Left forelimb (tissue), 1 donor: Measurements from ENCODE around the gene PDCD7.
"Not testable (repeated sequence)": the region's sequence is repeated elsewhere in the genome, so short reads cannot be mapped to it uniquely, and the experiment has no call there.

Source experiments
- DNase-seq: peaks from one replicate; pipeline ENCODE4 v3.0.0-alpha.2; 2018; ENCODE audit warnings: low spot score

Gene PDCD7, protein sequence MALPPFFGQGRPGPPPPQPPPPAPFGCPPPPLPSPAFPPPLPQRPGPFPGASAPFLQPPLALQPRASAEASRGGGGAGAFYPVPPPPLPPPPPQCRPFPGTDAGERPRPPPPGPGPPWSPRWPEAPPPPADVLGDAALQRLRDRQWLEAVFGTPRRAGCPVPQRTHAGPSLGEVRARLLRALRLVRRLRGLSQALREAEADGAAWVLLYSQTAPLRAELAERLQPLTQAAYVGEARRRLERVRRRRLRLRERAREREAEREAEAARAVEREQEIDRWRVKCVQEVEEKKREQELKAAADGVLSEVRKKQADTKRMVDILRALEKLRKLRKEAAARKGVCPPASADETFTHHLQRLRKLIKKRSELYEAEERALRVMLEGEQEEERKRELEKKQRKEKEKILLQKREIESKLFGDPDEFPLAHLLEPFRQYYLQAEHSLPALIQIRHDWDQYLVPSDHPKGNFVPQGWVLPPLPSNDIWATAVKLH

DNA sequence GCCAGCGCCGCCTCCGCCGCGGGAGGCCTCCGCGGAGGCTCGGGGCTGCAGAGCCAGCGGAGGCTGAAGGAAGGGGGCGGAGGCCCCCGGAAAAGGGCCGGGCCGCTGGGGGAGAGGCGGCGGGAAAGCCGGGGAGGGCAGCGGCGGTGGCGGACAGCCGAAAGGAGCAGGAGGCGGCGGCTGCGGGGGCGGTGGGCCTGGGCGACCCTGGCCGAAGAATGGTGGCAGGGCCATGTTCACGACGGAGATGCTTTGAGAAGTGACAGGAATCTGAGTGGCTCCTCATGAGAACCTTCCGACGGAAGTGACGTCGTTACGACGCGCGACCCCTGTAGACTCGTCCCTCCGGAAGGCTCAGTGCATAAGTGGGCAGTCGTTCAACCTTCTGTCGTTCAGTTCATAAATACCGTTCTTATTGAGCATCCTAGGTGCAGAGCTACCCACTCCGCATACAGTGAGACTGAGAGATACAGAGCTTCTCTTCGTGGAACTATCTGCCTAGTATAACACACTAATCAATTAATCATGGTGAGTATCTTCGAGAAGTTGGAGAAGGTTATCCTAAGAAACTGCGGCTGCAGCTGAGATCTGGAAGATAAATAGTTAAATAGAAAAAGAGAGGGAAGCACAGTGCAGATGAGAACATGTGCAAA, at the start of gene PDCD7:
Gene PDCD7, minus strand, starts transcription at position 261 of the 653 bp plus-strand sequence. Its CDS starts 27 bp downstream, at position 234.
- DNase-seq: peak; percentile 93

DNA sequence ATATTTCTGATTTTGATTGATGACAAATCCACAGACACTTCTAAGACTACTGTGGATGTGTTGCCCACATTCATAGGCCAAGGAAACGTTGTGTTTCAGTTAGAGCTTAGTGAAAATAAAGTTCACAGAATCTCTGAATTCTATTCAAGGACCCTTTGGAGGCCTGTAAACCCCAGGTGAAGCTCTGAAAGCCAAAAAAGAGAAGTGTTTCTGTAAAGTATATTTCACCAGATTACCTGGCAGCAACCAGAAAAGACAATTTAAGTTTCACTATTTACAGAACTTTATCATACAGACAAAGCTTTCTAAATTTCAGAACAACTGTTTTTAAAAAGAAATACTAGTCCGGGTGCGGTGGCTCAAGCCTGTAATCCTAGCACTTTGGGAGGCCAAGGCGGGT, 48.9 kb upstream of the PDCD7 start:
- no peak for DNase-seq

DNA sequence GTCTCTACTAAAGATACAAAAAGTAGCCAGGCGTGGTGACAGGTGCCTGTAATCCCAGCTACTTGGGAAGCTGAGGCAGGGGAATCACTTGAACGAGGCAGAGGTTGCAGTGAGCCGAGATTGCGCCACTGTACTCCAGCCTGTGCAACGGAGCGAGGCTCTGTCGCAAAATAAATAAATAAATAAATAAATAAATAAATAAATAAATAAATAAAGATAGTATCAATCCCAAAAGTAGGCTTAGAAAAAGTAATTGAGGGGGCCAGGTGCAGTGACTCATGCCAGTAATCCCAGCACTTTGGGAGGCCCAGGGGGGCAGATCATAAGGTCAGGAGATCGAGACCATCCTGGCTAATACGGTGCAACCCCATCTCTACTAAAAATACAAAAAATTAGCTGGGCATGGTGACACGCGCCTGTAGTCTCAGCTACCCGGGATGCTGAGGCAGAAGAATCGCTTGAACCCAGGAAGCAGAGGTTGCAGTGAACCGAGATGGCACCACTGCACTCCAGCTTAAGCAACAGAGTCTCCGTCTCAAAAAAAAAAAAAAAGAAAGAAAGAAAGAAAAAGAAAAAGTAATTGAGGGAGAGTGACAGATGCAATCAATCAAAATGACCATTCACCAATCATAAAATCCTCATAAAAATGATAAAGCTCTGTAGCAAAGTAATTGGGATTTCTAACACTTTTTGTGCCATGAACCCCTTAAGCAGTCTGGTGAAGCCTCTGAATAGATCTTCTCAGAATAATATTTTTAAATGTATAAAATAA, 48.2 kb upstream of the PDCD7 start:
- DNase-seq: not testable (repeated sequence)

DNA sequence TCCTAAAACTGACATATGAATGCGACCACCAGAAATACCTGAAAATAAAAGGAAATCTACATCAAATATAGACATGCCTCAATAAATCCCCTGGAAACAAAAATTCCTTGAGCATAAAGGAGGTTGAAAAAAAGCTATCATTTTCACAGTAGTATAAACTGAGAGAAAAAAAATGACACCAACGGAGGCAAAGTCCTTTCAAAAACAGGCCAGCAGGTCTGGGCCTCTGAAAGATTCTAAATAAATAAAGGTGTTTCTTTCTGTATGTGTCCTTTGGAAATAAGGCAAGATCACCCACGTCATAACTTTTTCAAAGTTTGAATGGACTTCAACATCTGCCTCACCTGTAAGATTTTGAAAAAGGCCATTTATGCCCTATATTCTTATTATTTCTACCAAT, 46.6 kb upstream of the PDCD7 start:
- DNase-seq: no peak

DNA sequence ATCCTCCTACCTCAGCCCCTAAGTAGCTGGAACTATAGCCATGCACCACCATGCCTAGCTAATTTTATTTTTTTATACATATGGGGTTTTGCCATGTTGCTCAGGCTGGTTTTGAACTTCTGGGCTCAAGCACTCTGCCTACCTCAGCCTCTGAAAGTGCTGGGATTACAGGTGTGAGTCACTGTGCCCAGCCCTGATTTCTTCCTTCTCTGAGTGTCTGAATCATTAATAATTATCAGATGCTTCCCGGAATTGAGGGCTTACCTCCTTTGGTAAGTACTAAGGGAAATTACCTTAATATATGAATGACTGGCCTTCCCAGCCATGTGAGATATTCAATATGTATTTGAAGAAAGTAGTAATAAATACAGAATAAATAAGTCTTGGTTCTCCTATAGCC, 44.3 kb upstream of the PDCD7 start:
- no peak for DNase-seq

DNA sequence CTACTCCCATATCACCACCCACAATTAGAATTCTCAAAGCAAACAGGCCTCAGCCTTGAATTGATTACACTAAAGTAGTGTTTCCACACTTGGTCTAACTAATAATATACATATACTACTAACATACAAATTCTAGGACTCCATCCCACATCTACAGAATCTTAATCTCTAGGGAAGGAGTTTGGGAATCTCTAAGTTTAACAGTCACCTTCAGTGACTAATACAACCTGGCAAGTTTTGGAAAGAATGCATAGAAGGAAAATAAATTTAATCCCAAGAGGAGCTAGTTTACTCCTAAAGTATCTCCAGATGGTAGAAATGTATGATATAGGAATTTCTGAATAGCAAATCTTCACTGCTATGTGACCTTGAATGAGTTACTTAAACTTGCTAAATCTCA, 42.4 kb upstream of the PDCD7 start:
- DNase-seq: no peak

DNA sequence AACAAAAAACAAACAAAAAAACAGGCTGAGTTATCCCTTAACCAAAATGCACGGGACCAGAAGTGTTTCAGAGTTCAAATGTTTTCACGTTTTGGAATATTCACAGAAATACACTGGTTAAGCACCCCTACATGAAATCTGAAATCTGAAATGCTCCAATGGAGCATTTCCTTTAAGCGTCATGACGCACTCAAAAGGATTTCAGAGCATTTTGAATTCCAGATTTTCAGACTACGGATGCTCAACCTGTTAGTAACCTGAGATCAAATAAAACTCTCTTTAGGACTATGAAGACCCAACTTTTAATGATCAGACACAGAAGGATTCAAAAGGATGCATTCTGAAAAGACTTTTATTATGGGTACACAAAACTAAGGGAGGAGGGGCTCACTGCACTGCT, 41.9 kb upstream of the PDCD7 start:
- no peak for DNase-seq

DNA sequence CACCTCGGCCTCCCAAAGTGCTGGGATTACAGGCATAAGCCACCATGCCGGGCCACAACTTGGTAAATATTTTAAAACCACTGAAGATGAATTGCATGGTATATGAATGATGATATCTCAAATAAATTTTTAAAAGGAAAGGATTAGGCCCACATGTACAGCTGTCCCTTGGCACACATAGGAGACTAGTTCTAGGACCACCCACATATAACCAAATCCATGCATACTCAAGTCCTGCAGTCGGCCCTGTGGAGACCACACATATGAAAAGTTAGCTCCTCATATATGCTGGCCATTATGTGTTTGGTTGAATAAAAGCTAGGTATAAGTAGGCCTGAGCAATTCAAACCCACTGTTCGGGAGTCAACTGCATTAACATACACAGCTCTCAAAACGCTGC, 40.9 kb upstream of the PDCD7 start:
- DNase-seq: no peak

DNA sequence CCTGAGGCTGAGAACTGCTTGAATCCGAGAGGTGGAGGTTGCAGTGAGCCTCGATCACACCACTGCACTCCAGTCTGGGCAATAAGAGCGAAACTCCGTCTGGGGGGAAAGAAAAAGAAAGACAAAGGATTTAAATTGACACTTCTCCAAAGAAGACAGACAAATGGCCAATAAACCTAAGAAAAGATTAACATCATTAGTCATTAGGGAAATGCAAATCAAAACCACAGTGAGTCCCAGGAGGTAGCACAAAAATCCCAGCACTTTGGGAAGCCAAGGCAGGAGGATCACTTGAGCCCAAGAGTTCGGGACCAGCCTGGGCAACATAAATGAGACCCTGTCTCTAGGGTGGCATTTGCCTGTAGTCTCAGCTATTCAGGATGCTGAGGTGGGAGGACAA, 38.9 kb upstream of the PDCD7 start:
- DNase-seq: no peak

DNA sequence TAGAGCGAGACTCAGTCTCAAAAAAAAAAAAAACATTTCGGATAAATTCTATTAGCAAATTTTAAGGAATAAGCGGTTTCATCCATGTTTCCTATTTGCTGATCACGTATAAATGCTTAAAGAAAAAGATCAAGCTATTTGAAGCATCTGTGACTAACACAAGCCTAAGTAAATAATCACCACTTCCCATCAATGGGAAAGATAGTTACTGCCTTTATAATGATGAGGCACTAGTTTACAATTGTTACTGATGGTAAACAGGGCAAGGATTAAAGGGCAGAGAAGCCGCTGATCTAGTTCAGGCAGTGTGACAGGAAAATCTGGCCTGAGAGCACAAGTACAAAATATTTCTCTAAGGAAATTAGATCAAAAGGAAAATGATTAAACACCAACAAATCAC, 37.8 kb upstream of the PDCD7 start:
- no peak for DNase-seq

DNA sequence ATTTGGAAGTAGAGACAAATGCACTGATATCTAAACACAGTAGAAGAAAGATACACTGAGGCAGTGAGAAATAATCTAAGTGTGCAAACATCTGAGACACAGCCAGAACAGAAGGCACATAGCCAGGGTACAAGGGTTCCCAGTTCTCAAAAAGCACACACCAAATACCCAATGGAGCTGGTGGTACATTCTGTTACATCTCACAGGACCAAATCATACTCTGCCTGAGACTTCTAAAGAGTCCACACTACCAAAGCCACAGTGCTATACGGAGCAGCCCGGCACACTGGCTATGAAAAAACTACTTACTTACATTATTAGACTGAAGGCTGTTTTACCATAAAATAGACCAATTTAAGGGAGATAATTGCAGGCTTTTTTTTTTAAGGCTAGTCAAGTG, 32.3 kb upstream of the PDCD7 start:
- no peak for DNase-seq

DNA sequence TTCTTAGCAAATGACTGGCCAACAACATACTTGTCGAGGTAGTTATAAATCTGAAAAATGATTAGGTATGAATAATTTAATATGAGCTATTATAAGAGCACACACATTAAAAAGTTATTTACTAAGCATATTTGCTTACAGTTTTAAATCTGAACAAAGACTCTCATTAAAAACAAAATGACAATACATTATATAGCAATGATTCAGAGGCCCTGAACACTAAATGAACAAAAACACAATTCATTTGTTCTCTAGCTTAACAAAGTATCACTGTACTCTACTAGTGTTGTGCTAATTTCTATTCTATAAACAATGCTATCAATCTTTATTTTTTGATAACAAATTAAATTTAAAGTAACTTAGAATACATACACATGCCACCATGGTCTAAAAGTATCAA, 30.5 kb upstream of the PDCD7 start:
- DNase-seq: no peak

DNA sequence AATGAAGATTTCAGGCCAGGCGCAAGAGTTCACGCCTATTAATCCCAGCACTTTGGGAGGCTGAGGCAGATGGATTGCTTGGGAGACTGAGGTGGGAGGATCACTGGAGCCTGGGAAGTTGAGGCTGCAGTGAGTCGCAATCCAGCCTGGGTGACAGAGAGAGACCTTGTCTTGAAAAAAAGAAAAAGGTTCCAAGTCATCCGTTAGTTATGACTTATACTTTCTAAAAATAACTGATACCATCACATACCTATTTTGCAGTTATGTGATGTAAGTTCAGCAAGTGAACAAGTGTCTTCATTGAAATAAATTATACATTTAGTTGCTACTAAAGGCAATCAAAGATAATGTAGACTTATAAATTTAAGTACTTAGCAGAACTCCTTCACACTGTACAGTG, 29.4 kb upstream of the PDCD7 start:
- no peak for DNase-seq

DNA sequence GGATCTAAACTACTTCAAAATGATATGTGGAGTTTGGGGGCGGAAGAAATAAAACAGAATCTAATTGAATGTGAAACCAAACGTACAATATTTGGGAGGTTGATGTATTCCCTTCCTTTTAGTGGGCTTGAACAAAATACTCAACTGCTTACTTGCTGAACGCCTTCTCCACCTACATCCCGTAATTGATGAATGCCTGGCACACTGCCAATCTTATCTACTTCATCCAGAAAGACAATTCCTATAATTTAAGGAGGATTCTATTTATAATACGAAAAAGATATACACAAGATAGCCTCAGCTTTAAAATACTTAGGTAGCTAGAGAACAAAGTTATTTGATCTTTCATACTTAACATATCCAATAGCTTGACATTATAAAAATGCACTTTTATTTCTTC, 23.1 kb upstream of the PDCD7 start:
- no peak for DNase-seq

DNA sequence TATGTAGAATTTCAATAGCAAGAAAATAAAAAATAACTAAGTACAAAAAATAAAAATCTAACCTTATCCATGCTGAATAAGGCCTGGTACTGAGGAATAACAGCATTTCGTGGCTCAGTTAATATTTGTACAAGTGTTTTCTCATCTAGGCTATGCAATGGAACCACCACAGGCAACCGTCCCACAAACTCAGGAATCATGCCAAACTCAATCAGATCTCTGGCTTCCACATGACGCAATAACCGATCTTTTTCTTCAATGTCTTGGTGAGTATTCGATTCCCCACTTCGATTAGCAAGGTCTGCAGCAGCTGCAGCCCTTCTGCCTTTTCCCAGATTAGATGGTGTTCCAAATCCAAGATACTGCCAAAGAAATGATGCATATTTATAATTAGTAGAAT, 21.1 kb upstream of the PDCD7 start:
- no peak for DNase-seq

DNA sequence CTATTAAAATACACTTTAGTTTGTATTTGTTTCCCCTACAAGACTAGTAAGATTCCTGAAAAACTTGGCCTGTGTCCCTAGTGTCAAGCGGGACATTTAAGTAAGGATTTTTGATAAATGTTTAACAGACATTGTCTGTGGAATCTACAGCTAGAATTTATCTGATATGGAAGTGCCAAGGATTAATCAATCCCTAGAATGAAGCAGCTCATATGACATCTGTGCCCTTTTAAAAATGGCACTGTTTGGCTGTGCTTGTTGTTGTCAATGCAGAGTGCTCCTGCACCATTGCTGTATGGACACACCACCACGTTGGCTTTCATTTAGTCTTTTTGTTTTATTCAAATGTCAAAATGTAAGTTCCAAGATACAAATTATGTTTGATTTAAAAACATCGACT, 14.3 kb upstream of the PDCD7 start:
- no peak for DNase-seq

DNA sequence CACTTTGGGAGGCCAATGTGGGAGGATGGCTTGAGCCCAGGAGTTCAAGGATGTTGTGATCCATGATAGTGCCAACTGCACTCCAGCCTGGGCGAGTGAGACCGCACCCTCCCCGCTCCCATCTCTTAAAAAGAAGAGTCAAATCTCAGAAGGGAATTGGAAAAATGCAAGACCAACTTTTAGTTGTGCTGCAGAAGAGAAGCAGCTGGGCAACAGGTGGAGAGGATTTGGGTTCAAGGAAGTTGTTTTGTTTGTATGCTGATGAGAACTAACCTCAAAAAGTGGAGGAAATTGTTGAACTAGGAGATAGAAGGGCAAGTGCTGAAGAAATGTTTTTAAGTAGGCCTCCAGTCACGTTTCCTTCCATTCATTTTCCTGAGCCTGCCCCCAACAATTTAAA, 12.8 kb upstream of the PDCD7 start:
- no peak for DNase-seq

DNA sequence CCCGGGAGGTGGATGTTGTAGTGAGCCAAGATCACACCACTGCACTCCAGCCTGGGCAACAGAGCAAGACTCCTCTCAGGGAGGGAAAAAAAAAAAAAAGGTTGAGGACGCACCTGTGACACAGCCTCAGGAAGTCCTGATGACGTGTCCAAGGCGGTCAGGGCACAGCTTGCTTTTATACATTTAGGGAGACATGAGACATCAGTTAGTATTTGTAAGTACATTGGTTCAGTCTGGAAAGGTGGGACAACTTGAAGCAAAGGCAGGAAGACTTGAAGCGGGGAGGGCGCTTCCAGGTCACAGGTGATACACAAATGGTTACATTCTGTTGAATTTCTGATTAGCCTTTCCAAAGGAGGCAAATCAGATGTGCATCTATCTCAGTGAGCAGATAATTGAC, 5.0 kb upstream of the PDCD7 start:
- not testable (repeated sequence) for DNase-seq

DNA sequence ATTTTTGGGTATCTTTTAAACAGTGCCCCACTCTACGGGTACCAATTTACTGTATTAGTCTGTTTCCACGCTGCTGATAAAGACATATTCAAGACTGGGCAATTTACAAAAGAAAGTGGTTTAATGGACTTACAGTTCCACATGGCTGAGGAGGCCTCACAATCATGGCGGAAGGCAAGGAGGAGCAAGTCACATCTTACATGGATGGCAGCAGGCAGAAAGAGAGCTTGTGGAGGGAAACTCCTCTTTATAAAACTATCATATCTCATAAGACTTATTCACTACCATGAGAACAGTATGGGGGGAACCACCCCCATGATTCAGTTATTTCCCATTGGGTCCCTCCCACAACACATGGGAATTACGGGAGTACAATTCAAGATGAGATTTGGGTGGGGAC, 4.3 kb upstream of the PDCD7 start:
- not testable (repeated sequence) for DNase-seq

DNA sequence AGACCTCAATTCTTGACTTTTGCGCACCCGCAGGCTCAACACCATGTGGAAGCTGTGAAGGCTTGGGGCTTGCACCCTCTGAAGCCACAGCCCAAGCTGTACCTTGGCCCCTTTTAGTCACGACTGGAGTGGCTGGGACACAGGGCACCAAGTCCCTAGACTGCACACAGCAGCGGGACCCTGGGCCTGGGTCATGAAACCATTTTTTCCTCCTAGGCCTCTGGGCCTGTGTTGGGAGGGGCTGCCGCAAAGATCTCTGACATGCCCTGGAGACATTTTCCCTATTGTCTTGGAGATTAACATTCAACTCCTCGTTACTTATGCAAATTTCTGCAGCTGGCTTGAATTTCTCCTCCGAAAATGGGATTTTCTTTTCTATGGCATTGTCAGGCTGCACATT, 3.5 kb upstream of the PDCD7 start:
- DNase-seq: not testable (repeated sequence)

DNA sequence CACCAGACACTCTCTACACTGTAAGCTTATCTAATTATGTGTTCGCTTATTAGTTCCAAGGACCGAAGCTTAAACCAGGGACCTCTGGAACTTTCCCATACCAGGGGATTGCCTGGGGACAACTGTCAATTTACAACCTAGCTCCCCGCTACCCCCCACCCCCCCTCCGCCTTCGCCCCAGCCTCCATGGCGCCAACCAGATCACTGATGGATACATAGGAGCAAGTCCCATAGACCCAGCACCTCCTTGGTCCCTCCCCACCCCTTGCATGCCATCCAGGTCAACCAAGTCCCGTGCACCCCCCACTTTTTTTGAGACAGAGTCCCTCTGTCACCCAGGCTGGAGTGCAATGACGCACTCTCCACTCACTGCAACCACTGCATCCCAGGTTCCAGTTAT, 930 bp upstream of the PDCD7 start:
- no peak for DNase-seq

DNA sequence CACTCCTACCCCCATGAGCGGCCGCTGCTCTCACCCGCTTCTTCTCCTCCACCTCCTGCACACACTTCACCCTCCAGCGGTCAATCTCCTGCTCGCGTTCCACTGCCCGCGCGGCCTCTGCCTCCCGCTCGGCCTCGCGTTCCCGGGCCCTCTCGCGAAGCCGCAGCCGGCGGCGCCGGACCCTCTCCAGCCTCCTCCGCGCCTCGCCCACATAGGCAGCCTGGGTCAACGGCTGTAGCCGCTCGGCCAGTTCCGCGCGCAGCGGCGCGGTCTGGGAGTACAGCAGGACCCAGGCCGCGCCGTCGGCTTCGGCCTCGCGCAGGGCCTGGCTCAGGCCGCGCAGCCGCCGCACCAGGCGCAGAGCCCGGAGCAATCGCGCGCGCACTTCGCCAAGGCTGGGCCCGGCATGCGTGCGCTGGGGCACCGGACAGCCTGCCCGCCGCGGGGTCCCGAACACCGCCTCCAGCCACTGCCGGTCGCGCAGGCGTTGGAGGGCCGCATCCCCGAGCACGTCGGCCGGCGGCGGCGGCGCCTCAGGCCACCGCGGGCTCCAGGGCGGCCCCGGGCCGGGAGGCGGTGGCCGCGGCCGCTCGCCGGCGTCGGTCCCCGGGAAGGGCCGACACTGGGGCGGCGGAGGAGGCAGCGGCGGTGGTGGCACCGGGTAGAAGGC, 595 bp downstream of the PDCD7 start:
- peak; percentile 73 for DNase-seq
